Stimulated activated CD8-positive, alpha-beta memory T cell treated with anti-CD3 and anti-CD28 coated beads, Interleukin-15, amount 100 ng/mL, for 4 hours (primary cell): ENCODE measurements around the gene ISL1.

ENCODE experiments used
- DNase-seq, 2 donors: peaks; one replicate each; pipeline ENCODE4 v3.0.0-alpha.2; 2020; ENCODE audit warnings: low read depth in 2 of 2

The ISL1 gene

DNA sequence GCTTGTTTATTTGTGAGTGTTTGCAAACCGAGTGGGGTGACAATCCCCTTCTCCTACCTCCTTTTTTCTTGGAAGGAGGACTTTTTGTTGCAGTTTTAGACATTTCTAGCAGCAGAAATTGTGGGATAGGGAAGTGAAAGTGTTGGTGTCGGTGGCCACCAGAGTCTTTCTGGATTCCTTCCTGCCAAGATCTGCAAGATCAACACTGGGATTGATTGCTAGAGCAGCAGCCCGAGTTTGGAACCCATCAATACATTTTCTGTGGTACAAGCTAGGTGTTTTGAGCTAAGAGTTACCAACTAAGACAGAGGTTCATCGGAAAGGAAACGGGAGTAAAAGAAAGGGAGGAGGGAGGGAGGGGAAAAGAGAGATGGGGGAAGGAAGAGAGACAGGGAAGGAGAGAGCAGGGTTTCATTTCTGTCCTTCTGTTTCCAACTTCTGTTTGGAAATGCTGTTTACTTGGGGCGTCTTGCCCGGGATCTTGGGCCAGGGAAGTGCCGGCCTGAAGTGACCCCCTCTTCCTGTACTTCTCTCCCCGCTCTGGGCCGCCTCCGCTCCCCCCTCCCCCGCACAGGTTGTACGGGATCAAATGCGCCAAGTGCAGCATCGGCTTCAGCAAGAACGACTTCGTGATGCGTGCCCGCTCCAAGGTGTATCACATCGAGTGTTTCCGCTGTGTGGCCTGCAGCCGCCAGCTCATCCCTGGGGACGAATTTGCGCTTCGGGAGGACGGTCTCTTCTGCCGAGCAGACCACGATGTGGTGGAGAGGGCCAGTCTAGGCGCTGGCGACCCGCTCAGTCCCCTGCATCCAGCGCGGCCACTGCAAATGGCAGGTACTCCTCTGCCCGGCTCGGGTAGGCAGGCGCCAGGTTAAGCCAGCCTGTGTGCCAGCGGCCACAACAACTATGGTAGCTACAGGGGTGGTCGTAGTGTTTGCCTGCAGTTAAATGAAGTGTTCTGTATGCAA lies 4.0 kb downstream of the ISL1 start:
- no peak for DNase-seq

DNA sequence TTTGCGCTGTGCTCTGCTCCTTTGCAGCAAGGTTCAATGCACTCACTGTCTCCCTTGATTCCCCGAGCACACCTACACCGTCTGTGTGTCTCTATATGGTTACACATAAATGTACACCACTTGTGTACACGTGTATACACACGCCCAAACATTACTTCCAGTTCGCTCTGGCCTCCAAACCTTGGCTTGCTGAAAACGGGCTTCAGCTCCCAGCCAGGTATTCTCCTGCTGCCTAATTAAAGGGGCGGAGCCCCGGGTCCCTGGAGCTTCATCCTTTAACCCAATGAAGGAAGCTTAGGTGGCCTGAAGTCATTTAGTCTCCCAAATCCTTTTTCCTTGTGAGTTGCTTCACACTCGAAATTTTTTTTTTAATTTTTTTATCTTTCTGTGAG lies 4.6 kb downstream of the ISL1 start:
- no peak for DNase-seq

DNA sequence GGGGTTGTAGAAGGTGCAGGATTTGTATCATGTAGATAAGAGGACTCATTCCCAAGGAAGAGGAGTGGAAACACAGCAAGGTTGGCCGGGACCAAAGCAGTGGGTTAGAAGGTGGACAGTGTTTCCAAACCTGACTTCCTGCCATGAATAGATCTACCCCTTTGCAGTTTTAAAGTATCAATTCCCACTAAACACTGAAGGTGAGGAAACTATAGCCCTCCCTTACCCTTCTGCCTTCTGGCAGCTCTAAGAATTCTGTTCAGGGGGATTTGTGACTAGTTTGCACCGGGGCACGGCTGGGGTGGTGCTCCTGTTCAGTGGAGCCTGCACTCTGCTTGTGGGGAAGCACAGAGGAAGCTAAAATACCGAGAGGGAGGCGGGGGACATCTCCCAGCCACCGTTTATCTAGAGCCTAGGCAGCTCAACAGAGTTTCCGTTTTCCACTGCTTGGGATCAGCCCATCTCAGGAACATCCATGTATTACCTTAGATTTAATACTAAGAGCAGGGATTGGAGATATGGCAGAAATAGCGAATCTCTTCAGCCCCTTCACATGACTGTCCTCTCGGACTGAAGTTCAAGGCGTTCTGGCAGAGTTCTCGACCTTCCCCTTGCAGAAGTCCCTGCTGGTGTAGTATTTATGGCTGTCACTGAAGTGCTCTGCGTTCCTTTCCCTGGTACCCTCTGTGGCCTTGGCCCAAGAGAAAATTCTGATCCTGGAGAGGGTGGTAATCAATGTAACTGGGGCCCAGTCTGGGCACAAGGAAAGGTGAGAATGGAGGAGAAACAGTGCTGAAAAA lies 5.4 kb downstream of the ISL1 start:
- DNase-seq: no peak

DNA sequence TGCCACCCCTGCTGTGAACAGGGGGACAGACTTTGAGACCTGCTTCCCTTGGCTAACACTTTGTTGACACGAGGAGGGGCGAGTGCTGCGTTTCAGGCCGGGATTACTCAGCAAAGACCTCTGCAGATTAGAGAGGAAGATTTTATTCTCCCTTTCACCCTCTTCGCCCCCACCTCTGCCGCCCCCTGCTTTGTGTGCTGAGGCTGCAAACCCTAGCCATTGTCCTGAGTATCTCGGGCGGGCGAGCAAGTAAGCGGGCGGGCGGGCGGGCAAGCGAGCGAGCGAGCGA lies 6.0 kb downstream of the ISL1 start:
- no peak for DNase-seq

DNA sequence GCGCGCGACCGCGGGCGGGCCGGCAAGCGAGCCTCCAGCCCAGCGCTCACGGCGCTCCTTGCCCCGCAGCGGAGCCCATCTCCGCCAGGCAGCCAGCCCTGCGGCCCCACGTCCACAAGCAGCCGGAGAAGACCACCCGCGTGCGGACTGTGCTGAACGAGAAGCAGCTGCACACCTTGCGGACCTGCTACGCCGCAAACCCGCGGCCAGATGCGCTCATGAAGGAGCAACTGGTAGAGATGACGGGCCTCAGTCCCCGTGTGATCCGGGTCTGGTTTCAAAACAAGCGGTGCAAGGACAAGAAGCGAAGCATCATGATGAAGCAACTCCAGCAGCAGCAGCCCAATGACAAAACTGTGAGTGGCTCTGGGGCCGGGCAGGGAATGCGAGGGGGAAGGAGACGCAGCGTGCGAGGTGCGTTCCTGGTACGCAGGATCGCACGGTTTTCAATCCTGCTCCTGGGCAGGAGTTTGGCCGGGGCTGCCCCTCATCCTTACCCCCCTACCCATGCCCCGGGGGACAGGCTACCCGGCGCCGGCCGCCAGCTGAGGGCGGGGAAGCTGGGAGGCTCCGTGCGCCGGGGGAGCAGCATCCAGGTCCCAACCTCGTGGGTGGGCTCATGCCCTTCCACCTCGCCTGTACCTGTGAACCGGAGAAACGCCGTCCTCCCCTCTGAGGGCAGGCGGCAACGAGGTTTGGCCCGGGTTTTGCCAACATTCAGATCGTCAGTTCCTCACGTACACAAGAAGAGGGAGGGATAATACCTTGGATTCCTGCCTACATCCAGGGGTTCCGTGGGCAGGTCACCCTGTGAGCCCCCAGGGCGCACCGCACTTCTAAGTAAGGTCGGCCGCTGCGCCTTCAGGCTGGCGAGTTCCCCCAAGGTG lies 6.6 kb downstream of the ISL1 start:
- no peak for DNase-seq

DNA sequence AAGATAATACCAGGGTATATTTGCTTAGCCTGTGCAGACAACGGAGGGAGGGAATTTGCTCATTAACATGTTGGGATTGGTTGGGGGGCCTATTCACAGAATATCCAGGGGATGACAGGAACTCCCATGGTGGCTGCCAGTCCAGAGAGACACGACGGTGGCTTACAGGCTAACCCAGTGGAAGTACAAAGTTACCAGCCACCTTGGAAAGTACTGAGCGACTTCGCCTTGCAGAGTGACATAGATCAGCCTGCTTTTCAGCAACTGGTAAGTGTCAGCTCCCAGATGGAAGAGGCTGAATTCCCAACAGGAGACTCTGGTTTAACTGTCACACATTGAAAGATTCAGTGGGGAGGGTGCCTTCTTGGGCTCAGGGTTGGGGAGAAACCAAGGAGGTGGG lies 7.9 kb downstream of the ISL1 start:
- DNase-seq: no peak

DNA sequence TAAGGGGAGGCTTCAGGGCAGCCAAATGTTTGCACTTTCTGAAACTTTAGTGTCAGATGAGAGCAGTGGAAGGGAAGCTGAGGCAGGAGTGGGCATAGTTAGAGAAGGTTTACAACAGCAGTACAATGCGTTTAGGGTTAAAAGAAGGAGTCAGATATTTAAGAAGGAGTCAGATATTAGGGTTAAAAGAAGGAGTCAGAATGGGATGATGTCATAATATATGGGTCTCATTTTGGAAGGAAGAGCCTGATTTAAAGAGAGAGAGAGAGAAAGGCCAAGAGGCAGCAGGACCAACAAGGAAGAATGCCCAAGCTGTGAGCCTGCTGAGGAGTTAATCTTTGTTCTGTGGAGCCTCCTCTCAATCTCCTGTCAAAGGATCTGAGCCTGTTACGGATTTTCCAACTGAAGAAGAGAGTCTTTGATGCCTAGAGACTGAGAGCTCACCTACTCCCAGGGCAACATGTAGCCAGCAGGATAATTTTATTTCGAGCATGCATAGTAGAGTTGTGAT lies 9.5 kb downstream of the ISL1 start:
- DNase-seq: no peak

DNA sequence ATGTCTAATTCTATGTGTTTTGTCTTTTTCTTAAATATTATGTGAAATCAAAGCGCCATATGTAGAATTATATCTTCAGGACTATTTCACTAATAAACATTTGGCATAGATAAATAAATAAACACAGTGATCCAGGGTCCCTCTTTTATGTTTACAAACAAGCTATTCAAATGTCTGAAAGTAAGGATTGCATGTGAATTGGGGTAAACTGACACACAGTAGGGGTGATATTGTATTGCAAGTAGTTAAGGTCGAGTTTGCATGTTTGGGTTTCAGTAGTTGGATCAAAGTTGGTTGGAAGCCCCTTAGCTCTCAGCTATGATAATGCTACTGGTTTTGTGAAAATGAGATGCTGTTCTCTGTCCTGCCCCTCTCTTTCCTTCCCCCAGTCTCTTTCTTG lies 11.4 kb downstream of the ISL1 start:
- DNase-seq: no peak

DNA sequence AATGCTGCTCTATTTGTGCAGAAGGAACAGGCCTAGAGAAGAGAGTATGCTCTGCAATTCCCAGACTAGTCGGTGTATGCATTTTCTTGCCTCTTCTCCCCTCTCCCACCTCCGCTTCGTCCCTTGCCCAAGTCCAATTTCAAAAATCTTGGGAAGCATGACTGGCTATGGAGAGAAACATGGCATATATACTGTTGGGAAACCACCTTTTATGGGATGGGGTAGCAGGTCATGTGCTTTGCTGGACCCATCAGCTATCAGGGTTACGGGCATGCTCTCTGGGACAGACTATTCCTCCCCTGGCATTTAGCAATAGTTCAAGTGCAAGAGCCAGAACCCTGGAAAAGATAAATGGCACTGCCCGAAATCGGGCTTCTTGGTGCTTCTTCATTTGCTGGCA lies 12.0 kb downstream of the ISL1 start:
- DNase-seq: no peak

DNA sequence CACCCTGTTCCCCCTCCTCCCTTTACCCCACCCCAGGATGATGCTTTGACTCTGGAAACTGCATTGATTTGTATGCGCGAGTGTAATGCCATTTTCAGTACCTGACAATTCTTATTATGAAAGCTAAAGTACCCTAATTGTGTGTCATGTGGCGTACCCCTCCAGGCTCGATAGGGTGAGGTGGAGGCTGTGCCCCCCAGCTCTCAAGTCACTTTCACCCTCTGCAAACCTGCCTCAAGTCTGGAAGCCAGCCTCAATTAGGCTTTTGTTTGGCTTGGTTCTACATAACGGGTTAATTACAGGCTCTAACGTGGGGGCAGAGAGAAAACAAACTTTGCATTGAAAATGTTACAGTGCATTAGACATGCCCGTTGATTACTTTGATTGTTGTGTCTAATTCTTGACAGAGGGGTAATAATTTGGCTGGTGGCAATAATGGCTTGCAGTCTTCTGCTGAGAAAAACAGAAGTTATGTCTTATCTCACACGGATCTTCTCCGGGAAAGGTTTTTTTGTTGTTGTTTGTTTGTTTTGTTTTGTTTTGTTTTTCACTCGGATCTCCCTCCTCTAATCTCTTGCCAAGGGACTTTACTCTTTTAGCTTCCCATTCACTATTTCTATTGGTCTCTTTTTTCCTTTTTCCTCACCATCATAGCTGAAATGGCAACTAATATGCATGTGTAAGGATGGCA lies 12.6 kb downstream of the ISL1 start:
- no peak for DNase-seq

DNA sequence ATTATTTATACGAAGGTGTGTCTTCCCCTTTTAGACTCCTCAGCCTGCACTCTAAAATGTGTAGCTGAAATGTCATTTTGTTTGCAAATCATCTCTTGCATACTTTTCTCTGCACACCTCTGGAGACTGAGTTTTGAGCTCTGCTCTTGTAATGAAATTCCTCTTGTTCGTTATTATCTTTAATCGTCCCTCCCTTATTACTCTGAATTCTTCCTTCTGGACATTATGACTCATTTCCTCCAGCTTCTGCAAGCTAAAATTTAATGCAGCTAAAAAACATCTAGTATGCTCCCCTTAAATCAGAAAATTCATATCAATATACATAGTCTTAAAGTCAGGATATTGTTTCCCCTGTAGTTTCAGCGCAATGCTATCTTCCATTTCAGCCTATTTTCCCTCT lies 13.5 kb downstream of the ISL1 start:
- no peak for DNase-seq

DNA sequence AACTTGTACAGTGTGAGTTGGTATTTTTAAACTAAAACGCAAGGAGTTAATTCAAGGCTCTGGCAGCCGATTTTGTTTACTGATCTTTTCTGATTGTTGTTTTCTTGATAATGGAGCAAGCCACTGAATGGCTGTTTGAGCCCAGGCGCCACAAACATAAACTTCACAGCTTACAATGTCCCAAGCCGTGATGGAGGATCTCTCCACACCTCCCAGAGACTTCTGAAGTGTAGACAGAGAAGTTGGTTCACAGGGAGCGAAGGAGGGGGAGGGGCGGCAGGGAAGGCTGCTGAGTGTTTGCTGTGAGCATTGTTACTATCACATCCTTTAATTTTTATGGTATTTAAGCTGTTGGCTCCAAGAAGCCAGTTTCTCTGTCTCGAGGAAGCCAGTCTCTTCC lies 14.7 kb downstream of the ISL1 start:
- DNase-seq: no peak

DNA sequence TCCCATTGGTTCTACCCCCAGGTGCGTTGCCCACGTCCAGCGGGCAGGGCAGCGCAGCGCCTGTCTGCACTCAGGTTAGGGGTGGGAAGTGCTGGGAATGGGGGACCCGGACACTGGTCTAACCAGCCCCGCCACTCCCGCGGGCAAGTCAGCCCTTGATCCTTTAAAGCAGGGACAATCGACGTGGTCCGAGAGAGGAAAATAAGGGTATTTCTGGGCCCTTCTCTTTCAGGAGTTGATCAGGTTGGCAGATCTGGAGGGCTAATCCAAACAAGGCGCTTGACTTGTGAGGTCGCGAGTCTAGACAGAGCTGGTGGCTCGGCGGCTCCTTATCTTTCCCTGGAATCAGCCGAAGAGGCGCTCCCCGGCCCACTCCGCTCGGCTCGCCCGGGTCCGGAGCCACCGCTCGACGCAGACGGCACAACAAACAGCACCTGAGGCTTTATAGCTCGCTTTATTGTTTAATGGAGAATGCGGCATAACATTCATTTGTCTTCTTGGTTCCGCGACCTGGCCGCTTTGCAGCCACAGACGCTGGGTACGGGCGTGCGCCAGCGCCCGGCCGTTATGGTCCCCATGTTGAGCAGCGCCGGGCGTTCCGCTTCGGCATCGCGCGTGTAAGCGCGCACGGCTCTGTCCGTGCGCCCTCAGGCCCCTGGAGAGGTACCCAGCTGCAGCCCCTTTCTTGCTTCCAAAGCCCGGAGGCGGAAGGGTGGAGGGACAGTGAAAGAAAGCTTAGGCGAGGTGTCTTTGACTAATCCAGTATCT lies 15.8 kb downstream of the ISL1 start:
- DNase-seq: no peak

DNA sequence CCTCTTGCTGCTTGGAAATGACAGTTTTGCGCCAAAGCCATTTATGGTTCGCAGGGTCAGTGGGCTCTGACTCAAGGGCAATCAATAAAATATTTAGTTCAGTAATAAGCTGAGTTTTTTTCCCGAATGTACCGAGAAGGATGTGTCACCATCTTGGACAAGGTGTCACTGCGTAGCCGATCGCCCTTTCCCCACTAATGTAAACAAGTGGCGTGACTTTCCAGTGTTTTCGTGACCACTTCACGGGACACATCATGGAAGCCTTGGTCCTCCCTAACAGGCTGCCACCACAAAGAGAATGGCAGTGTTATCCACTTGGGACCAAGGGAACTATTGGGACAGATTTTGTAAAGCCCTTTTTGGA lies 16.4 kb downstream of the ISL1 start:
- DNase-seq: no peak

DNA sequence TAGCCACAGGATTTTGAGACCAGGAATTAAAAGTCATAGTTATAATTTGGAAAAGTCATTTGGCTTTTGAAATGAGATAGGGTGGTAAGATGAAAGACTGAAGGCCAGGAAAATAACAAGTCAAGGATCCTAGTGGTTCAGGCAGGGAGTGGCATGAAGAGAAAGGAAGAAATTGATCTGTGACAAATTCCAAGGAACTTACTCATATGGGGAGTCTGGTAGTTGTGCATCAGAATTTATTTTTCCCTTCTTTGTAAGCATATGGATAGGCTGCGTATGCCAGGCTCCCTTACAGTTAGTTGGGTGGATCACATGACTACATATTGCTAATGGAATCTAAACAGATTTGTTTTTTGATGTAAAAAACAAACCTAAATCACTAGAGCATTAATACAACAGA lies 21.0 kb downstream of the ISL1 start:
- no peak for DNase-seq

DNA sequence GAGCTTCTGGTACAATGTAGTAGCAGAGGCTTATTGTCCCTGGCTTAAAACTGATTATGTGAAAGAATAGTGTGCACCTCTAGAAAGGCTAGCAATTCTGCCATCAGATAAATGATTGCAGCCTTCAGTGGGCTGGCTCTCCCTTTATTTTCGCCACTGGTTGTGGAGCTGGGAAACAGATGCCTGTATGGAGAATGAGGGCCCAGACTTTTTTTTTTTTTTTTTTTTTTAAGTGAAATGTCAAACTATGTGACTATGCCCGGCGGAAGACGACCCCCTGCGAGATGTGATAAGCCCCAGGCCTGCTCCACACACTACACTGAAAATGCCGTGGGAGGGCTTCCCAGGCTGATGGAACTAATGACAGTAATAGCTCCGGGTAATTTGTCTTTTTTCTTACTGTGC lies 28.7 kb downstream of the ISL1 start:
- DNase-seq: no peak

DNA sequence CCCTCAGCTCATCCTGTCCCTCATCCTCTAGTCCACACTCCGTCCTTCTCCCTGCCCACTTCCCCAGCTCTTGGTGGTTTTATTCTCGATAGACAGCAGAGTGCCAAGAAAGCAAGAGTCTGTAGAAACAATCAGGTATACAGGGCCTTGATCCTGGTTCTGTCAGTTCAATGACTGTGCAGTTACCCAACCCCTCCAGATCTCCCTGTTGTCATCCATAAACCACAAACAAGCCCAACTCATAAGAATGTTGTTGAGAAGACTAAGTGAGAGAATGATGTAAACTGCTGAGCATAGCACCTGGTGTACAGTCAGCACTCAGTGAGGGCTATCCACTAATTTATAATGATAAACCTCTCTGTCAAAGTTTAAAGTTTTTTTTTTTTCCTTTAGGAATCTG lies 31.3 kb downstream of the ISL1 start:
- DNase-seq: no peak

DNA sequence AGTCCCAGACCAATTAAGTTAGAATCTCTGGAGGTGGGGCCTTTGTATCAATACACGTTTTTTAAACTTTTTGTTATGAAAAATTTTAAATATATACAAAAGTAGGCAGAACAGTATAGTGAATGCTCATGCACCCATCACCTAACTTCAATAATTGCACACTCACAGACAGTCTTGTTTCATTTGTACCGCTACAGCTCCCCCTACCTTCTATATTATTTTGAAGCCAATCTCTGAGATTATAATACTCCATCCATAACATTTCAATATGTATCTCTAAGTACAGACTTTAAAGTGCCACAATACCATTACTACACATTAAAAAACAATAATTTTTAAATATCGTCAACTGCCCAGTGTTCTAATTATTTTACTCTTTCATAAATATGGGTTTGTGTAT lies 32.9 kb downstream of the ISL1 start:
- no peak for DNase-seq

DNA sequence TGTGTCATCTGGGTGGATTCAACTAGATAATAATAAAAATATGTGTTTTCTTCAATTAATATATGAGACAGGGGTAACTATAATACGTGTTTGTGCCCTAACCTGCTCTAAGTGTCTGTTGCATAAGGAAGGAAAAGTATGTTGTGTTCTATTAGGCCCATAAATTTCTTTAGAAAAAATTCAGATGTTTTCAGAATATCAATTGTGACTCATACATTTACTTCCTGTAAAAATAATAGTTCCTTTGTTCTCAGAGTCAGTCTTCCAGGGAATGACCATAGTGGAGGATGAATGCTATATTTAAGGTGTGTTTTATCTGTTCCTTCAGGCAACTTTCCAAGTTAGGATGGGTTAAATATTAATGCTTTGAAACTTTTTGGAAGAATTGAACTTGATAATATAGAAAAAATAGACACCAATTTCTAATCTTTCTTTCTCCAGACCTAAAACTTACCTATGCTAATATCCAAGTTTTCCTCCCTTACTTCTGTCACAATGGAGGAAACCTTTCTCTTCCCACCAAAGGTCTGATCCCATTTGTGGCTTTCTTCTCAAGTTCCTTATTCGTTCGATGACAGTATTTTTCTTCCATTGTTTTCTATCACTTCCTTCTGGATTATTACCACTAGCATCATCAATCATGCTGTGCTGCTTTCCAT lies 49.9 kb downstream of the ISL1 start:
- no peak for DNase-seq

DNA sequence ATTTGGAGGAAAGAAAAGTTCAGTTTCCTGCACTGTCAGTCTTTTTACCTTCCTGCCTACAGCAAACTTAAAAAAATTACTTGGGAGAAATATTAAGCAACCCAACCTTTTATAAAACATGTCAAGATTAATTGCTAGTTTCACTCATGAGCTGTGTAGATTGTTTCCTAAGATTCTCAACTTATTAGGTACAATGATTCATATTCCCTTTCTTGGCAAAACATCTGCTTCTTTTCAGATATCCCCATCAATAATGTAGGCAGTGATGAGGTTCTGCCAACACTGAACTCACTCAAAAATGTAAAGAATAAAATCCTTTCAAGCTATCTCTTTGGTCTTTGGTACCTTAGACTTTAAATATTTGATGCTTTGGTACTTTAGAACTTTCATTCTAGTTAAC lies 56.0 kb downstream of the ISL1 start:
- no peak for DNase-seq
